DMS114 treated with DMSO at 0.1 percent for 48 hours (cell line): Measurements from ENCODE around the gene GABRB1.

Experiments used
- DNase-seq: peaks from one replicate; lab custom pipeline; 2025; ENCODE audit not compliant: unreplicated experiment; lab: John Stamatoyannopoulos, UW

The GABRB1 gene

GRCh38 chr4:47031011-47031678, at the start of gene GABRB1:
Gene GABRB1, plus strand, starts transcription at chr4:47031567.
- DNase-seq, result no peak

GRCh38 chr4:46984781-46985180, 46.6 kb upstream of the GABRB1 start:
- DNase-seq, result no peak

- DNase-seq, result no peak
These were observed 44.3 kb upstream of the GABRB1 start for GRCh38 chr4:46986922-46987638.

- DNase-seq, result no peak
These were observed 39.0 kb upstream of the GABRB1 start for GRCh38 chr4:46992338-46992737.

- DNase-seq, result no peak
These were observed 38.0 kb upstream of the GABRB1 start, which contains the start of gene GABRA4 for GRCh38 chr4:46993075-46994006. Gene GABRA4, minus strand, starts transcription at chr4:46993581. Its CDS starts 157 bp downstream, at chr4:46993424.

GRCh38 chr4:46994007-46994405, 37.4 kb upstream of the GABRB1 start:
- DNase-seq, result no peak

- no peak for DNase-seq
These were observed 31.8 kb upstream of the GABRB1 start for GRCh38 chr4:46999566-46999965.

- DNase-seq, result no peak
These were observed 31.0 kb upstream of the GABRB1 start for GRCh38 chr4:47000406-47000805.

- DNase-seq, result no peak
These were observed 28.8 kb upstream of the GABRB1 start for GRCh38 chr4:47002580-47002979.

- no peak for DNase-seq
These were observed 20.9 kb upstream of the GABRB1 start for GRCh38 chr4:47010347-47010911.

- no peak for DNase-seq
These were observed 20.4 kb upstream of the GABRB1 start for GRCh38 chr4:47010912-47011446.

GRCh38 chr4:47012676-47013075, 18.7 kb upstream of the GABRB1 start:
- DNase-seq, result no peak

- DNase-seq, result no peak
These were observed 18.0 kb upstream of the GABRB1 start for GRCh38 chr4:47013373-47013772.

- no peak for DNase-seq
These were observed 14.3 kb upstream of the GABRB1 start for GRCh38 chr4:47017081-47017480.

- no peak for DNase-seq
These were observed 13.9 kb upstream of the GABRB1 start for GRCh38 chr4:47017494-47017893.

GRCh38 chr4:47031751-47032404, 511 bp downstream of the GABRB1 start:
- DNase-seq, result no peak

GRCh38 chr4:47032405-47033106, 1.2 kb downstream of the GABRB1 start:
- peak; percentile 26 for DNase-seq

- no peak for DNase-seq
These were observed 6.9 kb downstream of the GABRB1 start for GRCh38 chr4:47038263-47038662.

- DNase-seq, result no peak
These were observed 9.5 kb downstream of the GABRB1 start for GRCh38 chr4:47040828-47041227.

GRCh38 chr4:47043821-47044220, 12.5 kb downstream of the GABRB1 start:
- DNase-seq, result no peak
